HuH-7 (cell line): Measurements from ENCODE around the gene ABLIM1.
"Not testable (repeated sequence)": the region's sequence is repeated elsewhere in the genome, so short reads cannot be mapped to it uniquely, and the experiment has no call there.

Experiments used
- DNase-seq: peaks from one replicate; pipeline ENCODE4 v3.0.0; 2011; ENCODE audit warnings: low spot score

ABLIM1 gene

GRCh38 chr10:114658175-114658574 is at the start of gene ABLIM1:
Gene ABLIM1 (minus strand): TSS chr10:114658275. CDS start chr10:114658200, 75 bp downstream.
- DNase-seq, result no peak

GRCh38 chr10:114706458-114707055 is 48.5 kb upstream of the ABLIM1 start:
- no peak for DNase-seq

- DNase-seq, result no peak
Measured at GRCh38 chr10:114704679-114705078, 46.6 kb upstream of the ABLIM1 start.

DNA sequence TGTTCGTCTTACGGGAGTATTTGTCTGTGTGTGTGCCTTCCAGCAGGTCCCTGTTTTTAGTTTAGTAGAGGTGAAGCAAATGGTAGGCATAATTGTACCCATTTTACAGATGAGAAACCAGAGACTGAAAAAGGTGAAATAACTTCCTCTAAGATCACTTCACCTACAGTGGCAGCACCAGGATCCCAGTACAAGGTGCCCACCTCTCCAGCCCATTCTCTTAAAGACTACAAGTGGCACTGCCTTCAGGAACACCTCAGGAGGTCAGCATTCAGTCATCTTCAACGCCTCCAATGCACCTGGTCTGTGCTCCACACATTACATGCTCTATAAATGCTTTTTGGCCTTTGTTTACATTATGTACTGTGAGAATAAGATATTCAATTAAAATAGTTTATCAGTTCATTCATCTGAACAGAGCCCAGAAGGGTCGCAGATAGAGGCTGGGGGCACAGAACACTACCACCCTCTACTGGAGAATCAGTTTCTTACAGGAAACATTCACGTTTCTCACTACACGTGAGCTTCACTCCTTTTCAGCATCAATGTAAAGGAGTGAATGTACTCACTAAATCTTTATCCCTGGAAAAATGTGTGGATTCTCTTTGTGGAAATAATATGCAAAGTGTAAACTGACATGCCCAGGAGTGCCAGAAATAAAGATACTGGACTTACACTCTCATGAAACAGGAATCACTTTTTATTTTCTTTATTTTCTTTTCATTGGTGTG is 45.5 kb upstream of the ABLIM1 start:
- DNase-seq, result peak; percentile 30

GRCh38 chr10:114698271-114699061 is 40.4 kb upstream of the ABLIM1 start:
- no peak for DNase-seq

DNA sequence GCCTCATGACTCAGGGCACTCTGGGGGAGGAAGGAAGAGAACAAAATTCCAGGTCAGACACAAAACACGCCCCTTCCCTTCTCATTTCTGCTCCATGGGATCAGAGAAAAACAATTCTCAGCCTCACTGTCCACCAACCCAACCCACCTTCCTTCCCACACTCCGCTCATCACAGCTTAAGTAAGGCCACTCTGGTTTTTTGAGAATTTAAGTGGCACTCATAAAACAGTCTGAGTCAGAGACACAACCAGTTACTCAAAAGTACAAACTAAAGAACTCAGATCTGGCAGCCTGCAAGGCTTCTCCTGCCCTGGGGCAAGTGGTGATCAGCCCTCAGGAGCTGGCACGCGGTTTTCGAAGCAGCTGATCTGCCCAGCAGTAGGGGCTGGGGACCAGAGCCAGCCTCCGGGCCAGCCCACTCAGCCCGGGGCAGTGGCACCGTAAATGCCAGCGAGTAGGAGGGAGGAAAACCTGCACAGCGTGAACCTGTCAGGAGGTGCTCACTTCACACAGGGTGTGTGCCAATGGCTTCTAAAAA is 39.1 kb upstream of the ABLIM1 start:
- no peak for DNase-seq

DNA sequence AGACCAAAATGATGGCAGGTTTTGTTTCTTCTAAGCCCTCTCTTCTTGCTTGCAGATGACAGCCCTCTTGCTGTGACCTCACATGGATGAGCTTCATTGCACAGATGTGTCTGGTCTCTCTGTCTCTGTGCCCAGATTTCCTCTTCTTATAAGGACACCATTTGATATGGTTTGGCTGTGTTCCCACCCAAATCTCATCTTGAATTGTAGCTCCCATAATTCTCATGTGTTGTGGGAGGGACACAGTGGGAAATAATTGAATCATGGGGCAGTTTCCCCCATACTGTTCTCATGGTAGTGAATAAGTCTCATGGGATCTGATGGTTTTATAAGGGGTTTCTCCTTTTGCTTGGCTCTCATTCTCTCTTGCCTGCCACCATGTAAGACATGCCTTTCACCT is 38.2 kb upstream of the ABLIM1 start:
- DNase-seq, result not testable (repeated sequence)

DNA sequence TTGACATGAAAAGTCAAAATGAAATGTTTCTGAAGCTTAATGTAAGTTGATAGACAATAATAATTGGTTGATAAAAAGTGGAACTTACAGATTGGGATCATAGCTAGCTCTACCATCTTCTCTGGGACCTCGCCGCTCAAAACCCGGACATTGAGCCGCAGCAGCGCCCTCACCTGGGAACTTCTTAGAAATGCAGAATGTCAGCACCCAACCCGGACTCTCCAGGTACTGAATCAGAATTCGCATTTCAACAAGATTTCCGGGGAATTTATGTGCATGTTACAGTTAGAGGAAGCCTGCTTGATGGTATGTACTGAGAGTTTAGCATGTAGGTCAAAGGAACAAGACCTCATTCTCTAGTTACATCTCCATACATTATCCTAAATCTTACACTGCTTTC is 36.7 kb upstream of the ABLIM1 start:
- DNase-seq, result peak; percentile 71

- no peak for DNase-seq
Measured at GRCh38 chr10:114694062-114694461, 36.0 kb upstream of the ABLIM1 start.

DNA sequence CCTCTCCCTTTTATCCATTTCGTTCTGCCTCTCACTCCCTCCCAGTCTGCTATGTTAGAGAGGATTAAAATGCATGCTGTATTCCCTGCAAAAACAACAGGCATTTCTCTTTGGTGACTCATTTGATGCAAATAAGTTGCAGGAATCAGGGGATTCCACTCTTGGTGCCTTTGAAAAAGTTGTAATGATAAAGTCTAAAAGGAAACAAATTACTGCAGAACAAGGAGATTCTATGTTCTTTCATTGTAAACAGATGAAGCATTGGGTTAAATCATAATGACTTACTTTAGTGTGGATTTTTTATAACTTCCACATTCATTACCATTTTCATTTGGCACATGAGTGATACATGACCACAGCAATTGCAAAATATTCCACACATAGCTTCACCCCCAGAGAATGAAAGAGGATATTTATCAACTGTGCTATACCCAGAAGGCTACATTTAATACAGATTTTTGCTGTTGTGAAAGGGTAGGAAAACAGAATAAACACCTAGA is 33.4 kb upstream of the ABLIM1 start:
- no peak for DNase-seq

DNA sequence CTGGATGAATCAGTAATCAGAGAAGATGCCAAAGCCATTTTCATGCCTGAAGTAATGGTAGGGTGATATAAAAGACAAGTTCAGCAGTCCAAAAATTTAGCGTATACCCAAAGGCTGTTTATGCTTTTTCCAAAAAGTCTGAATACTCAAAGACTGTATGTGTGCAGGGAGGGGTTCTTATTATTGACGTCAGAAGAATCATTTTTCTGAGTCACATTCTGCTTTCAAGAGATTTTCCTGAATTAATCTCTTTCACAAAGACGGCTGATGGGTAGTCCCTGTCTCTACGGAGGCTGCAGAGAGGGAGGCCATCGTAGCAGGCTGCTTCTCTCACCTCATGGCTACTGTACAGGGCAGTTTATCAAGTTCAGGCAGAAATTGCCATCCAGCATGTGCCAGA is 30.7 kb upstream of the ABLIM1 start:
- DNase-seq, result no peak

DNA sequence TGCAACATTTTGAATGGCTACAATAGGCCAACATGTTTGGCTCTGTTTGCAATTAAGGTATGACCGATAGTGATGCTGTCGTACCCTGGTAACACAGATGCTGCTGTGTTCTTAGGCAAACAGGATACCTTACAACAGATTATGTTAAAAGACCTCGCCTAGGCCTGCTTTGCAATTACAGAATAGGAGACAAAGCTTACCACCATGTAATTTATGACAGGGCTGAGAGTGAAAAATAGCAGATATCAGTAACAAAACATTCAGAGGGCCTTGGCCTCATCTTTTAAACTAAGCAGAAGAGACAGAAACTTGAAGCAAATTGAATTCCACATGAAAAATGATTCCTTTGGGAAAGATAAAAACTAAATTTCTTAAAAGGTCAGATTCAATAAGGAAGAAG is 29.4 kb upstream of the ABLIM1 start:
- DNase-seq, result no peak

GRCh38 chr10:114686013-114686412 is 27.9 kb upstream of the ABLIM1 start:
- no peak for DNase-seq

DNA sequence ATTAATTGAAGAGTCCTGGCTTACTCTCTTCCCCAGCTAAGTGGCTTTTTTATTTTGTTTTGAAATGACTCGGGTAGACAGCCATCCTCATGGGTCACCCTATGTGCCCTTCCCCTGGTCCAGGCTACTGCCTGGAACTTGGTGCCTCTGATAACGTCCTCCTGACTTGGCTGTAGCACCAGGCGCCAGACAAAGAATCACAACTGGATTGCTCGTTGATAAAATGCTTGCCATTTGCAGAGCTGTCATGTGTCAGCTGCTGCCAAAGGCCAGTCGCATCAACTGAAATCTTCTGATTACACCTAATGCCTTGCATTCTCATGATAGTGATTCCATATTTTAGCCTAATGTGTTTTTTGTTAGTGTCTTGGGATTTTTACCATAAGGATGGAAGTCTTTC is 27.4 kb upstream of the ABLIM1 start:
- no peak for DNase-seq

DNA sequence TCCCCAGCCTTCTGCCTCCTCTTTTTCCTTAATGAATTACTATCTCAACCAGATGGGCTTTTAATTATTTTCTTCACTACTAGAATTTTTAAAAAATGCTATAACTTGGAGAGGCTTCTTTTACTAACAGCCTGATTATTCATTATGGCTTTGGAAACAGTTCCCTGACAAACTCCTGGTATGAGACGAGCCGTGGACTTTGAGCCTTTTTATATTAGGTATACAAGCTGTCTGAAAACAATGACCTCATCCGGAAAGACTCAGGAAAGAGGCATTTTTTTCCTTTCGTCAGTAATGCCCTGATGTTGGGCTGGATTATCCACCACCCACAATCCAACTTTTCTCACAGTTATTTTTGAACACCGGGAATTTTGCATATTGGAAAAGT is 26.7 kb upstream of the ABLIM1 start:
- DNase-seq, result peak; percentile 54

GRCh38 chr10:114684084-114684821 is 26.2 kb upstream of the ABLIM1 start:
- DNase-seq, result peak; percentile 20

DNA sequence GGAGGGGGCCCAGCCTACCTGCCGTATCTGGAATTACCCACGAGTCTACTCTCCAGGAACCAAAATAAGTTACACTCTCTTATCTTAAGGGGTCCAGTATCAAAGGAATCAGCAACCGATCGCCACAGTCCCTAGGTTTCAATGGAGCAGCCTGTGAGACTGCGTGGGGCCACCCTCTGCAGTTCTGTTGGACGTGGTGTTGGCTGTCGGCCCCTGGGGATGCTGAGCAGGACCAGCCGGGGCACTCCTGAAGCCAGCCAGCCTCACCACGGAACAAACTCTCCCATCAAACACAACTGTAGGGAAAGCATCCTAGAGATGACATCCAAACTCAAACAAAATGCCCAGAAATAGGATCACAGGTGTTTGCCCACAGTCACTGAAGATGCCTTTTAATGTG is 25.5 kb upstream of the ABLIM1 start:
- no peak for DNase-seq

DNA sequence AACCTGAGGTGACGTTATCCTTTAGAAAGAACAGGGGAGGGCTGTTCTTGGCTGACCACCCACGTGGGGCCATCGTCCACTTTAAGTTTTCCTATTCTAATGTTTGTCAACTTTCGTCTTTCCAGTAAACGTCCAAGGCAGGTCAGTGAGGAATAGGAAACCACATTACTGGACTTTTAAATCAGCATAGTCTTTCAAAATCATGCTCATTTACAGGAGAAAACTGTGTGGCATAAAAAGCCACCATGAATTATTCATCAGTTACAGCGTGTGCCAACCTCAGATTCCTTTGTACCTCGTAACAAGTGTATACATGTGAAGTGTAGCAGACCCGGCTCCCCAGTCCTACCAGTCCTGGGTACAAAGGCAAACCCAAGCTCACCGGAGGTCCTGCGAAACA is 25.1 kb upstream of the ABLIM1 start:
- DNase-seq, result no peak

DNA sequence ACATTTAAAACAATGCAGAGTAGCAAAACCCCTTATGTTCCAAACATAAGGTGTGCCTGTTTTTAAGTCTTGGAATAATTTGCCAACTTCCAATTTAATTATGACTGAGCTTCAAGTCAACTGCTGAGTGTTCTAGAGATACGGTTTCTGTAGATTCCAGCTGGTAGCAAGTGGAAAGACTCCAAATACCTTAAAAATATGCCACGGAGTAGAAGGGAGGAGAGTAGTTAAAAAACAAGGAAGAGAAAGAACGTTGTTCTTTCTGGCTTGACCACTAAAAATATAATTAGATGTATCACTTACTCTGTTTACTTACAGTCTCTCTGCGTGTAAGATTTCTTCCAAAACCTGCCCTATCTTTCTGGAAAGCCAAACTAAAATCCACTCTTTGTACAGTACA is 24.5 kb upstream of the ABLIM1 start:
- DNase-seq, result no peak

- no peak for DNase-seq
Measured at GRCh38 chr10:114682121-114682520, 24.0 kb upstream of the ABLIM1 start.

DNA sequence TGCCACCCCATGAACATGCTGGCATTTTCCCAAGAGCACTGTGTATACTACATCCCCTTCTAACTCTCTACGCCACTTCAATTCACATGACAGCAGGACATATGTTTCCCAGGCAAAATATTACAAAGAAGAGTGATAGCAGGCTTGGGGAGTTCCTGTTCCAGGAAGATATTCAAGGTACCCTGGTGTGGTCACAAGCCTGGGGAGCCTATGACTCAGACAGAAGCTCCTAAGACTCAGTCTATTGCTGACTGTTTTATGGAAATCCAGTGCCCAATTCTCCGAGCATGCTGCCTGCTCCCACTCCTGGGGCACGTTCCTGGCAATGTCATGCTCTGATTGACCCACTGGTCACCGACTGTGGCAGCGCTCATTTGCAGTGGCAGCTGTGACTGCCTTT is 23.5 kb upstream of the ABLIM1 start:
- DNase-seq, result no peak

- no peak for DNase-seq
Measured at GRCh38 chr10:114680543-114681117, 22.6 kb upstream of the ABLIM1 start.
